MM.1S (cell line): Measurements from ENCODE around the gene KIF7.

Experiments used
- DNase-seq: peaks from one replicate; pipeline ENCODE4 v3.0.0-alpha.2; 2015
- H2AFZ ChIP-seq: fragments of 300-600 bp; sonication (generic); 2 replicates; pipeline ENCODE4 v1.6.0; 2016; ENCODE audit warnings: antibody characterized with exemption, low read length
- H3F3A ChIP-seq: fragments of 300-600 bp; sonication (generic); 2 replicates; pipeline ENCODE4 v1.6.1; 2016; ENCODE audit warnings: mild to moderate bottlenecking, antibody characterized with exemption, low read length, moderate library complexity, mixed read lengths; ENCODE audit not compliant: insufficient read depth
- H3K27ac ChIP-seq: fragments of 300-600 bp; sonication (generic); 2 replicates; pipeline ENCODE4 v1.5.1; 2016; ENCODE audit warnings: mild to moderate bottlenecking, low read length
- H3K27me3 ChIP-seq: fragments of 300-600 bp; sonication (generic); replicated peaks from 2 replicates; pipeline ENCODE4 v1.6.0; 2016; ENCODE audit warnings: low read length; ENCODE audit not compliant: insufficient read depth
- H3K36me3 ChIP-seq: fragments of 300-600 bp; sonication (generic); replicated peaks from 2 replicates; pipeline ENCODE4 v1.6.1; 2016; ENCODE audit warnings: mild to moderate bottlenecking, low read length, mixed read lengths; ENCODE audit not compliant: insufficient read depth
- H3K4me1 ChIP-seq: fragments of 300-600 bp; sonication (generic); 2 replicates; pipeline ENCODE4 v1.6.1; 2016; ENCODE audit warnings: low read length, mixed read lengths
- H3K4me2 ChIP-seq: fragments of 300-600 bp; sonication (generic); 2 replicates; pipeline ENCODE4 v1.6.0; 2016; ENCODE audit warnings: low read depth, low read length
- H3K4me3 ChIP-seq: fragments of 300-600 bp; sonication (generic); 2 replicates; pipeline ENCODE4 v1.5.1; 2016; ENCODE audit warnings: low read length, mixed read lengths
- H3K79me2 ChIP-seq: fragments of 300-600 bp; sonication (generic); 2 replicates; pipeline ENCODE4 v1.6.1; 2016; ENCODE audit warnings: mixed run types, low read length, mixed read lengths
- H3K9ac ChIP-seq: fragments of 300-600 bp; sonication (generic); 2 replicates; pipeline ENCODE4 v1.6.1; 2016; ENCODE audit warnings: low read length, mixed read lengths
- H3K9me2 ChIP-seq: fragments of 300-600 bp; sonication (generic); replicated peaks from 2 replicates; pipeline ENCODE4 v1.6.1; 2016; ENCODE audit warnings: mild to moderate bottlenecking, low read length, mixed read lengths; ENCODE audit not compliant: insufficient read depth
- H3K9me3 ChIP-seq: fragments of 300-600 bp; sonication (generic); replicated peaks from 2 replicates; pipeline ENCODE4 v1.6.1; 2016; ENCODE audit warnings: mild to moderate bottlenecking, low read length, mixed read lengths; ENCODE audit not compliant: insufficient read depth
- H4K20me1 ChIP-seq: fragments of 300-600 bp; sonication (generic); 2 replicates; pipeline ENCODE4 v1.6.1; 2016; ENCODE audit warnings: mild to moderate bottlenecking, low read length, moderate library complexity, mixed read lengths; ENCODE audit not compliant: insufficient read depth
- CTCF ChIP-seq: fragments of 300-600 bp; sonication (generic); IDR thresholded peaks from 2 replicates; pipeline ENCODE4 v1.5.1; 2016; ENCODE audit warnings: antibody characterized with exemption, low read length, mixed read lengths
- EZH2 ChIP-seq: fragments of 300-600 bp; sonication (generic); optimal IDR thresholded peaks from 2 replicates; pipeline ENCODE3; 2017; ENCODE audit warnings: low read depth, mild to moderate bottlenecking, antibody characterized with exemption, low read length, mixed read lengths
- EZH2phosphoT487 ChIP-seq: fragments of 300-600 bp; sonication (generic); IDR thresholded peaks from 2 replicates; pipeline ENCODE4 v1.6.1; 2018; ENCODE audit warnings: antibody characterized with exemption, low read length

KIF7 gene

GRCh38 chr15:89630974-89631901, 24.0 kb downstream of the KIF7 start:
- Histone ChIP-seq H3K4me1 (no peaks in the 10 kb centered on the region), H2AFZ (no peak overlapping the region), H3K79me2 (no peaks in the 10 kb centered on the region), H3K27ac (no peak overlapping the region), H3K36me3 (peaks cover 21% of the 10 kb centered on the region), H4K20me1 (no peaks in the 10 kb centered on the region), H3K9me2 (no peaks in the 10 kb centered on the region), H3F3A (no peaks in the 10 kb centered on the region), H3K4me3 (no peak overlapping the region), H3K9me3 (no peaks in the 10 kb centered on the region), H3K27me3 (no peaks in the 10 kb centered on the region), H3K4me2 (no peak overlapping the region), H3K9ac (no peak overlapping the region)
- no peak for TF ChIP-seq CTCF
- DNase-seq = no peak

GRCh38 chr15:89630260-89630659, 25.0 kb downstream of the KIF7 start:
- Histone ChIP-seq H3K4me3 (no peak overlapping the region), H3K27me3 (no peaks in the 10 kb centered on the region), H3K36me3 (peaks cover 24% of the 10 kb centered on the region), H3K9ac (no peak overlapping the region), H3F3A (no peaks in the 10 kb centered on the region), H3K4me1 (no peaks in the 10 kb centered on the region), H3K79me2 (no peaks in the 10 kb centered on the region), H3K9me2 (no peaks in the 10 kb centered on the region), H3K9me3 (no peaks in the 10 kb centered on the region), H4K20me1 (no peaks in the 10 kb centered on the region), H3K4me2 (no peak overlapping the region), H3K27ac (no peak overlapping the region), H2AFZ (no peak overlapping the region)
- no peak for TF ChIP-seq EZH2phosphoT487
- no peak for TF ChIP-seq EZH2
- TF ChIP-seq CTCF = no peak
- no peak for DNase-seq

- Histone ChIP-seq H3K79me2 (no peaks in the 10 kb centered on the region), H3F3A (no peaks in the 10 kb centered on the region), H3K27ac (no peak overlapping the region), H3K4me2 (no peak overlapping the region), H4K20me1 (no peaks in the 10 kb centered on the region), H3K4me3 (no peak overlapping the region), H3K9me2 (no peaks in the 10 kb centered on the region), H2AFZ (no peak overlapping the region), H3K9me3 (no peaks in the 10 kb centered on the region), H3K9ac (no peak overlapping the region), H3K27me3 (no peaks in the 10 kb centered on the region), H3K36me3 (peaks cover 28% of the 10 kb centered on the region), H3K4me1 (no peaks in the 10 kb centered on the region)
- DNase-seq = no peak
- TF ChIP-seq CTCF (no peak), EZH2 (no peak), EZH2phosphoT487 (no peak)
Observed at GRCh38 chr15:89629829-89630228, 25.4 kb downstream of the KIF7 start.
